Uterus (tissue), 2 donors: ENCODE results near the gene MRPL21.

ENCODE experiments used
- POLR2A ChIP-seq, 2 donors: fragments of 450-650 bp; IDR thresholded peaks; one replicate each; pipeline ENCODE4 v1.6.1; 2016; ENCODE audit warnings: antibody characterized with exemption in 2 of 2, mild to moderate bottlenecking in 1 of 2, moderate library complexity in 1 of 2
- TF ChIP-seq, protein P1 (sequence below), 4 experiments: fragments of 200-600 bp in 2 of 4; fragments of 450-650 bp in 2 of 4; sonication (generic) in 2 of 4; IDR thresholded peaks; one replicate each; pipeline ENCODE4 v1.5.1; 2016 to 2019; ENCODE audit warnings: antibody characterized with exemption in 4 of 4, mild to moderate bottlenecking in 2 of 4, moderate library complexity in 1 of 4

DNA sequence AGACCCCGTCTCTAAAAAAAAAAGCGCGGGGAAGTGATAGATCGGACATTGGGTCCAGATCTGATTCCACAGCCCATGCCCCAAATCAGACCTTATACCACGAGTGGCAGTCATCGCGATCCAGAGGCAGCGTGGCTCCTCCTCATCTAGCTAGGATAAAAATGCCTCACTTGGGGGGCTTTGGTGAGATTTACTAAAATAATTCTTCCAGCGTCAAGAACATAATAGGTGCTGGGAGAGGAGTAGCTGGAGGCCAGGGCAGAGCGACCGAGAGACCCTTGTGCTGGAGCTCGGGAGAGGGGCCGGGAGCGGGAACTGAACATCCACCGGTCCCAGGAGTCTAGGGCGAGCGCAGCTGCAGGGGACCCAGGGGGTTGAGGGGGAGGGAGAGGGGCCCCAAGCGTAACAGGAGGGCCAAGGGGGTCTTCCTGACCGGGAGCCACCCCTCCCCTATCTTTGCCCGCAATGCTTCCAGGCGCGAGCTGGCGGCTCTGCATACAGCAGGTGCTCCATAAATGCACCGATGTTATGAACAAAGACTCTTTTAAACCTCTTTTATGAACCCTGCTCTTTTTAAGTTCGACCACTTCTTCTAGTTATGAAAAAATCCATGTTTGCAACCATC, 61.1 kb downstream of the MRPL21 start:
- no peak for TF ChIP-seq POLR2A (IDR thresholded peaks at IDR 0.05)
- TF ChIP-seq, protein P1, sequence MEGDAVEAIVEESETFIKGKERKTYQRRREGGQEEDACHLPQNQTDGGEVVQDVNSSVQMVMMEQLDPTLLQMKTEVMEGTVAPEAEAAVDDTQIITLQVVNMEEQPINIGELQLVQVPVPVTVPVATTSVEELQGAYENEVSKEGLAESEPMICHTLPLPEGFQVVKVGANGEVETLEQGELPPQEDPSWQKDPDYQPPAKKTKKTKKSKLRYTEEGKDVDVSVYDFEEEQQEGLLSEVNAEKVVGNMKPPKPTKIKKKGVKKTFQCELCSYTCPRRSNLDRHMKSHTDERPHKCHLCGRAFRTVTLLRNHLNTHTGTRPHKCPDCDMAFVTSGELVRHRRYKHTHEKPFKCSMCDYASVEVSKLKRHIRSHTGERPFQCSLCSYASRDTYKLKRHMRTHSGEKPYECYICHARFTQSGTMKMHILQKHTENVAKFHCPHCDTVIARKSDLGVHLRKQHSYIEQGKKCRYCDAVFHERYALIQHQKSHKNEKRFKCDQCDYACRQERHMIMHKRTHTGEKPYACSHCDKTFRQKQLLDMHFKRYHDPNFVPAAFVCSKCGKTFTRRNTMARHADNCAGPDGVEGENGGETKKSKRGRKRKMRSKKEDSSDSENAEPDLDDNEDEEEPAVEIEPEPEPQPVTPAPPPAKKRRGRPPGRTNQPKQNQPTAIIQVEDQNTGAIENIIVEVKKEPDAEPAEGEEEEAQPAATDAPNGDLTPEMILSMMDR (IDR thresholded peaks at IDR 0.05): no peak
